ENCODE measurements around the gene MIEN1. TPM values are rescaled to one million over a fixed set of nuclear protein-coding genes. Genes with fewer than 3 reads are reported as not detected.
A peak's percentile ranks its signal among the peaks of the same experiment; 100 is the strongest.
"Not testable (repeated sequence)": the region's sequence is repeated elsewhere in the genome, so short reads cannot be mapped to it uniquely, and the experiment has no call there.

MIEN1 gene
- total RNA-seq, 1 donor from 2014 or later, result 52.7 TPM

- Mint-ChIP-seq H3K9me3 (ENCODE audit: unreplicated experiment) (no peaks in the 10 kb centered on the region), H3K4me3 (ENCODE audit: unreplicated experiment) (peak overlapping the region; percentile 78), H3K27ac (ENCODE audit: unreplicated experiment) (peak overlapping the region; percentile 31), H3K27me3 (ENCODE audit: unreplicated experiment) (no peaks in the 10 kb centered on the region), H3K4me1 (ENCODE audit: unreplicated experiment) (peaks cover 34% of the 10 kb centered on the region), H3K36me3 (ENCODE audit: unreplicated experiment) (no peaks in the 10 kb centered on the region)
- DNase-seq (ENCODE audit: extremely low spot score, unreplicated experiment), result peak; percentile 83
- TF ChIP-seq CTCF (IDR thresholded peaks at IDR 0.05), result no peak
Observed at GRCh38 chr17:39700148-39700987, 30.0 kb downstream of the MIEN1 start.

- H3K4me1 Mint-ChIP-seq (ENCODE audit: unreplicated experiment), result peaks cover 31% of the 10 kb centered on the region
- H3K4me3 Mint-ChIP-seq (ENCODE audit: unreplicated experiment), result peak within 1 kb of the TSS; percentile 90
- no peaks in the 10 kb centered on the region for H3K36me3 Mint-ChIP-seq (ENCODE audit: unreplicated experiment)
- no peaks in the 10 kb centered on the region for H3K27me3 Mint-ChIP-seq (ENCODE audit: unreplicated experiment)
- TF ChIP-seq CTCF (IDR thresholded peaks at IDR 0.05), result no peak
- peak; percentile 86 for DNase-seq (ENCODE audit: extremely low spot score, unreplicated experiment)
- no peaks in the 10 kb centered on the region for H3K9me3 Mint-ChIP-seq (ENCODE audit: unreplicated experiment)
- H3K27ac Mint-ChIP-seq (ENCODE audit: unreplicated experiment), result peak within 1 kb of the TSS; percentile 86
Observed at GRCh38 chr17:39699818-39700147, 30.5 kb downstream of the MIEN1 start, which contains the start of gene ERBB2. ERBB2 (plus strand) TSS chr17:39700064; CDS start chr17:39700239, 175 bp downstream.

- H3K36me3 Mint-ChIP-seq (ENCODE audit: unreplicated experiment); DNase-seq (ENCODE audit: extremely low spot score, unreplicated experiment); H3K27me3 Mint-ChIP-seq (ENCODE audit: unreplicated experiment); H3K9me3 Mint-ChIP-seq (ENCODE audit: unreplicated experiment): not testable (repeated sequence)
- H3K27ac Mint-ChIP-seq (ENCODE audit: unreplicated experiment), result peak overlapping the region; percentile 86
- H3K4me1 Mint-ChIP-seq (ENCODE audit: unreplicated experiment), result peaks cover 27% of the 10 kb centered on the region
- peak overlapping the region; percentile 90 for H3K4me3 Mint-ChIP-seq (ENCODE audit: unreplicated experiment)
Observed at GRCh38 chr17:39699157-39699817, 31.0 kb downstream of the MIEN1 start.

GRCh38 chr17:39697961-39698360, 32.4 kb downstream of the MIEN1 start:
- H3K4me1 Mint-ChIP-seq (ENCODE audit: unreplicated experiment), result peaks cover 27% of the 10 kb centered on the region
- DNase-seq (ENCODE audit: extremely low spot score, unreplicated experiment), result no peak
- H3K27me3 Mint-ChIP-seq (ENCODE audit: unreplicated experiment), result no peaks in the 10 kb centered on the region
- no peak overlapping the region for H3K4me3 Mint-ChIP-seq (ENCODE audit: unreplicated experiment)
- no peak for TF ChIP-seq CTCF (IDR thresholded peaks at IDR 0.05)
- H3K27ac Mint-ChIP-seq (ENCODE audit: unreplicated experiment), result no peak overlapping the region
- no peaks in the 10 kb centered on the region for H3K36me3 Mint-ChIP-seq (ENCODE audit: unreplicated experiment)
- no peaks in the 10 kb centered on the region for H3K9me3 Mint-ChIP-seq (ENCODE audit: unreplicated experiment)

- no peak for DNase-seq (ENCODE audit: extremely low spot score, unreplicated experiment)
- no peak overlapping the region for H3K27ac Mint-ChIP-seq (ENCODE audit: unreplicated experiment)
- no peak overlapping the region for H3K4me3 Mint-ChIP-seq (ENCODE audit: unreplicated experiment)
- H3K36me3 Mint-ChIP-seq (ENCODE audit: unreplicated experiment), result no peaks in the 10 kb centered on the region
- H3K27me3 Mint-ChIP-seq (ENCODE audit: unreplicated experiment), result no peaks in the 10 kb centered on the region
- no peak for TF ChIP-seq CTCF (IDR thresholded peaks at IDR 0.05)
- peaks cover 22% of the 10 kb centered on the region for H3K4me1 Mint-ChIP-seq (ENCODE audit: unreplicated experiment)
- no peaks in the 10 kb centered on the region for H3K9me3 Mint-ChIP-seq (ENCODE audit: unreplicated experiment)
Observed at GRCh38 chr17:39696731-39697130, 33.6 kb downstream of the MIEN1 start.
